A673 (cell line): ENCODE measurements around the gene CMYA5.

Experiments
- CTCF ChIP-seq: fragments of 300-800, 200-600 bp; sonication (generic); conservative IDR thresholded peaks from 2 replicates; pipeline ENCODE4 v1.5.1; 2017; ENCODE audit warnings: low read depth, mild to moderate bottlenecking, antibody characterized with exemption, low read length, moderate library complexity, mixed read lengths
- EZH2 ChIP-seq: fragments of 200-600 bp; sonication (generic); IDR thresholded peaks from 2 replicates; pipeline ENCODE4 v1.6.1; 2017; ENCODE audit warnings: borderline replicate concordance, low read depth, mild to moderate bottlenecking, mixed read lengths, antibody characterized with exemption, low read length; ENCODE audit not compliant: poor library complexity, severe bottlenecking

GRCh38 chr5:79704553-79704952 is 14.9 kb downstream of the CMYA5 start:
- TF ChIP-seq CTCF (no peak), EZH2 (no peak)
